ENCODE measurements around the gene AHCYL2. TPM values are rescaled to one million over a fixed set of nuclear protein-coding genes. Genes with fewer than 3 reads are reported as not detected.

Gene AHCYL2
- total RNA-seq, 3 donors from 2014 or later (not counting 1 experiment from before 2014, with no cell fraction given) = 11.6 to 15.2 (median 14.5) TPM

GRCh38 chr7:129334473-129334872, 109.6 kb downstream of the AHCYL2 start:
- Mint-ChIP-seq H3K4me3 (no peak overlapping the region), H3K36me3 (no peaks in the 10 kb centered on the region), H3K9me3 (no peaks in the 10 kb centered on the region), H3K27ac (no peak overlapping the region), H3K4me1 (no peaks in the 10 kb centered on the region), H3K27me3 (ENCODE audit: low read depth in 2 of 2) (no peaks in the 10 kb centered on the region)
- Histone ChIP-seq H3K9me3 (ENCODE audit: control insufficient read depth, insufficient read depth, low read length) (no peaks in the 10 kb centered on the region), H3K36me3 (ENCODE audit: control insufficient read depth, insufficient read depth, low read length) (no peaks in the 10 kb centered on the region), H3K27me3 (ENCODE audit: control insufficient read depth, insufficient read depth, low read length) (no peaks in the 10 kb centered on the region), H3K27ac (ENCODE audit: low read length) (no peak overlapping the region), H3K4me3 (ENCODE audit: low read length) (no peak overlapping the region), H3K4me1 (ENCODE audit: control insufficient read depth, insufficient read depth, low read length) (no peaks in the 10 kb centered on the region)
- no peak for DNase-seq
- 100% methylated on average over 2 of the region's 3 CpGs for WGBS (ENCODE audit: insufficient coverage)
- intact Hi-C loops (cut with micrococcal nuclease) = no loop called here
- no peak for ATAC-seq
- TF ChIP-seq, protein P1, sequence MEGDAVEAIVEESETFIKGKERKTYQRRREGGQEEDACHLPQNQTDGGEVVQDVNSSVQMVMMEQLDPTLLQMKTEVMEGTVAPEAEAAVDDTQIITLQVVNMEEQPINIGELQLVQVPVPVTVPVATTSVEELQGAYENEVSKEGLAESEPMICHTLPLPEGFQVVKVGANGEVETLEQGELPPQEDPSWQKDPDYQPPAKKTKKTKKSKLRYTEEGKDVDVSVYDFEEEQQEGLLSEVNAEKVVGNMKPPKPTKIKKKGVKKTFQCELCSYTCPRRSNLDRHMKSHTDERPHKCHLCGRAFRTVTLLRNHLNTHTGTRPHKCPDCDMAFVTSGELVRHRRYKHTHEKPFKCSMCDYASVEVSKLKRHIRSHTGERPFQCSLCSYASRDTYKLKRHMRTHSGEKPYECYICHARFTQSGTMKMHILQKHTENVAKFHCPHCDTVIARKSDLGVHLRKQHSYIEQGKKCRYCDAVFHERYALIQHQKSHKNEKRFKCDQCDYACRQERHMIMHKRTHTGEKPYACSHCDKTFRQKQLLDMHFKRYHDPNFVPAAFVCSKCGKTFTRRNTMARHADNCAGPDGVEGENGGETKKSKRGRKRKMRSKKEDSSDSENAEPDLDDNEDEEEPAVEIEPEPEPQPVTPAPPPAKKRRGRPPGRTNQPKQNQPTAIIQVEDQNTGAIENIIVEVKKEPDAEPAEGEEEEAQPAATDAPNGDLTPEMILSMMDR (IDR thresholded peaks at IDR 0.05) = no peak

DNA sequence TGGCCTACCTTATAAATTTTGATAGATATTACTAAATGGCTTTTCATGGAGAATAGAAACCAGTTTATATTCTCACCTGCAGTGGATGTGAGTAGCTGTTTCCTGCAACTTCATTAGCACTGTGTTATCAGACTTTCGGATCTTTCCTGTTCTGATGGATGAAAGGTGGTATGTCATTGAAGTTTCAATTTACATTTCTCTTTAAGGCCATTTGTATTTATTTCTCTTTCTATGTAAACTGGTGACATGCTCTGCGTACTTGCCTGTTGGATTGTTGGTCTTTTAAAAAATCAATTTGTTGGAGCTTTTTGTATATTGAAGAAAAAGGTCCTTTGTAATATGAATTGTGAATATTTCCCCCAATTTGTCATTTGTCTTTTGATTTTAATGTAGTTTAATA, 113.6 kb downstream of the AHCYL2 start:
- Mint-ChIP-seq H3K36me3 (no peaks in the 10 kb centered on the region), H3K27ac (no peak overlapping the region), H3K4me1 (peaks cover 12 to 17% of the 10 kb centered on the region in 2 donors), H3K4me3 (no peak overlapping the region), H3K27me3 (ENCODE audit: low read depth in 2 of 2) (no peaks in the 10 kb centered on the region), H3K9me3 (no peaks in the 10 kb centered on the region)
- DNase-seq (no peak), ATAC-seq (no peak)
- H3K4me1 ChIP-seq (ENCODE audit: control insufficient read depth, insufficient read depth, low read length) = peaks cover 3% of the 10 kb centered on the region
- H3K27me3 ChIP-seq (ENCODE audit: control insufficient read depth, insufficient read depth, low read length) = no peaks in the 10 kb centered on the region
- 100% methylated on average over 2 of the region's 2 CpGs for WGBS (ENCODE audit: insufficient coverage)
- TF ChIP-seq, protein P1 (IDR thresholded peaks at IDR 0.05) = no peak
- H3K9me3 ChIP-seq (ENCODE audit: control insufficient read depth, insufficient read depth, low read length) = no peaks in the 10 kb centered on the region
- intact Hi-C loops (cut with micrococcal nuclease) = no loop called here
- H3K27ac ChIP-seq (ENCODE audit: low read length) = no peak overlapping the region
- H3K4me3 ChIP-seq (ENCODE audit: low read length) = no peak overlapping the region
- no peaks in the 10 kb centered on the region for H3K36me3 ChIP-seq (ENCODE audit: control insufficient read depth, insufficient read depth, low read length)

GRCh38 chr7:129341212-129341611, 116.4 kb downstream of the AHCYL2 start:
- Mint-ChIP-seq H3K27ac (peak overlapping the region in 1 of 2 donors; percentile 32), H3K4me1 (peaks cover 17 to 18% of the 10 kb centered on the region in 2 donors), H3K36me3 (no peaks in the 10 kb centered on the region), H3K27me3 (ENCODE audit: low read depth in 2 of 2) (no peaks in the 10 kb centered on the region), H3K9me3 (no peaks in the 10 kb centered on the region), H3K4me3 (no peak overlapping the region)
- intact Hi-C loops (cut with micrococcal nuclease) = no loop called here
- Histone ChIP-seq H3K27ac (ENCODE audit: low read length) (no peak overlapping the region), H3K27me3 (ENCODE audit: control insufficient read depth, insufficient read depth, low read length) (no peaks in the 10 kb centered on the region), H3K36me3 (ENCODE audit: control insufficient read depth, insufficient read depth, low read length) (no peaks in the 10 kb centered on the region), H3K4me3 (ENCODE audit: low read length) (no peak overlapping the region), H3K4me1 (ENCODE audit: control insufficient read depth, insufficient read depth, low read length) (peaks cover 3% of the 10 kb centered on the region), H3K9me3 (ENCODE audit: control insufficient read depth, insufficient read depth, low read length) (no peaks in the 10 kb centered on the region)
- no CpG with 5 or more reads among the region's 1 CpG for WGBS (ENCODE audit: insufficient coverage)
- DNase-seq = no peak
- TF ChIP-seq, protein P1 (IDR thresholded peaks at IDR 0.05) = no peak
- ATAC-seq = no peak

All from natural killer cell (primary cell).